SK-N-SH (cell line): ENCODE results near the gene NIP7.

Experiments used
- EP300 ChIP-seq, 2 experiments: IDR thresholded peaks; 2 replicates each; pipeline versions ENCODE4 v1.4.0 to v1.6.1; 2012; ENCODE audit warnings: borderline replicate concordance in 1 of 2, low read depth in 1 of 2, low read length in 1 of 2
- EZH2phosphoT487 ChIP-seq: fragments of 200-600 bp; sonication (generic); IDR thresholded peaks from 2 replicates; pipeline ENCODE4 v1.6.1; 2017; ENCODE audit warnings: low read depth, mixed run types, mild to moderate bottlenecking, antibody characterized with exemption, moderate library complexity, borderline replicate concordance
- POLR2AphosphoS5 ChIP-seq: IDR thresholded peaks from 2 replicates; pipeline ENCODE4 v1.6.1; 2012; ENCODE audit warnings: low read depth, low read length
- SMC3 ChIP-seq: IDR thresholded peaks from 2 replicates; pipeline ENCODE4 v1.6.1; 2012; ENCODE audit warnings: low read depth, low read length, improper control_type of control experiment
- TF ChIP-seq, protein P1 (sequence below): IDR thresholded peaks from 2 replicates; pipeline ENCODE4 v1.4.0; 2012; ENCODE audit warnings: low read depth
- TF ChIP-seq, protein P2 (sequence below): fragments of 200-600 bp; sonication (generic); IDR thresholded peaks from 2 replicates; pipeline ENCODE4 v1.6.1; 2017; ENCODE audit warnings: antibody characterized with exemption, mild to moderate bottlenecking, moderate library complexity

DNA sequence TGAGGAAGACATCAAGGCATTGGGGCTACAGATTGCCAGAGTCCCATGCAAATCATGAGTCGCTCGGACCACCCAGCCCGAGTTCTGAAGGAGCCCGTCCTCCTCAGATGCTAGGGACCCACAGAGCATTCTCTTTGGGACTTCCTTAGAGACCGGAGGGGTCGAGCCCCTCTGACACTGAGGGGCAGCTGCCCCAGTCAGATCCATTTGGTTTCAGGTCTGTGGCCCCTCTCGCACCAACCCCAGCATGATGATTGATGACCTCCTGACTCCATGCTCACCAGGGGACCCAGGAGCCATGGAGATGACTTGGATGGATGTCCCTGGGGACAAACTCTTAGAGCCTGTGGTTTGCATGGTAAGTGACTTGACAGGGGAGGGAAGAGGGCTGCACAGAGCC, 17.2 kb upstream of the NIP7 start:
- TF ChIP-seq POLR2AphosphoS5: no peak
- TF ChIP-seq, protein P1, sequence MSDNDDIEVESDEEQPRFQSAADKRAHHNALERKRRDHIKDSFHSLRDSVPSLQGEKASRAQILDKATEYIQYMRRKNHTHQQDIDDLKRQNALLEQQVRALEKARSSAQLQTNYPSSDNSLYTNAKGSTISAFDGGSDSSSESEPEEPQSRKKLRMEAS: no peak
- TF ChIP-seq SMC3: no peak
- TF ChIP-seq, protein P2, sequence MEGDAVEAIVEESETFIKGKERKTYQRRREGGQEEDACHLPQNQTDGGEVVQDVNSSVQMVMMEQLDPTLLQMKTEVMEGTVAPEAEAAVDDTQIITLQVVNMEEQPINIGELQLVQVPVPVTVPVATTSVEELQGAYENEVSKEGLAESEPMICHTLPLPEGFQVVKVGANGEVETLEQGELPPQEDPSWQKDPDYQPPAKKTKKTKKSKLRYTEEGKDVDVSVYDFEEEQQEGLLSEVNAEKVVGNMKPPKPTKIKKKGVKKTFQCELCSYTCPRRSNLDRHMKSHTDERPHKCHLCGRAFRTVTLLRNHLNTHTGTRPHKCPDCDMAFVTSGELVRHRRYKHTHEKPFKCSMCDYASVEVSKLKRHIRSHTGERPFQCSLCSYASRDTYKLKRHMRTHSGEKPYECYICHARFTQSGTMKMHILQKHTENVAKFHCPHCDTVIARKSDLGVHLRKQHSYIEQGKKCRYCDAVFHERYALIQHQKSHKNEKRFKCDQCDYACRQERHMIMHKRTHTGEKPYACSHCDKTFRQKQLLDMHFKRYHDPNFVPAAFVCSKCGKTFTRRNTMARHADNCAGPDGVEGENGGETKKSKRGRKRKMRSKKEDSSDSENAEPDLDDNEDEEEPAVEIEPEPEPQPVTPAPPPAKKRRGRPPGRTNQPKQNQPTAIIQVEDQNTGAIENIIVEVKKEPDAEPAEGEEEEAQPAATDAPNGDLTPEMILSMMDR: no peak
- no peak for TF ChIP-seq EZH2phosphoT487
- TF ChIP-seq EP300 (IDR thresholded peaks at IDR 0.05; ENCODE audit: borderline replicate concordance in 1 of 2, low read depth in 1 of 2, low read length in 1 of 2): no peak
